HG02970 (cell line): ENCODE measurements around the gene IDH3B.
"Not testable (repeated sequence)": the region's sequence is repeated elsewhere in the genome, so short reads cannot be mapped to it uniquely, and the experiment has no call there.

ENCODE experiments used
- ATAC-seq: cut with Tn5 transposase; IDR thresholded peaks from one replicate; pipeline ENCODE4 v1.9.1; 2021; ENCODE audit warnings: mild to moderate bottlenecking, moderate library complexity, moderate number of reproducible peaks; ENCODE audit not compliant: unreplicated experiment, low FRiP score

The IDH3B gene

DNA sequence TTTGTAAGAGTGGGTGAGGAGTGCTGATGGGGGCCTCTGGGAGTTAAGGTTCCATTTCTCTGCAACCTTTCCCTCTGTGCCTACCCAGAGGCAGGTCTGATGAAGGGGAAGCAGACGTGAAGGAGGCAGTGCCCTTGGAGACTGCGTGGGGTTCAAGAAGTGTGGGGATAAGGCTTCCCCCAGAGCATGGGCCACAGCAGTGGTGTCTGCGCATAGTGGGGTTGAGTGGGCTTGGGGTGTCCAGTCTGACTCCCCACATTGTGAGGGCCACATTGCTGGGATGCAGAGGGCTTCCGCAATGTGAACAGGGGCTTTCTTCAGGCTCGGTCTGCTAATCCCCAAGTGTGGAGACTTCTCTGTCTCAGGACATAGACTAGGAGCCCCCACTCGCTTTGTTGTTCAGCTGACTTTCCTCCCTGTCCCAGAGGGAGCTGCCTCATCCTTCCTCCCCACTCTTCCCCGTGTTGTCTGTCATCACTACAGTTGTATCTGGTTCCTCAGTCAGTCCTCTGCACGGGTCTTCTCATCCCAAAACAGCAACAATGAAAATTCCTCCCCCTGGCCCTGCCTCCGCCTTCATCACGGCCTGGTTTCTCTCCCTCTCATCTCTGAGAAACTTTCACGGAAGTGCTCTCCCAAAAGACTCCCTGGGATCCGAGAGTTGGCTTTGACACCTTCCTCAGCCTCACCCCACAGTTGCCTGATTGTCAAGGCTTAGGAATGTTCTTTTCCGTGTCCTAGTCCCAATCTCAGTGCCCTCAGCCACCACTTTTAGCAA, 31.4 kb upstream of the IDH3B start:
- ATAC-seq, result no peak

DNA sequence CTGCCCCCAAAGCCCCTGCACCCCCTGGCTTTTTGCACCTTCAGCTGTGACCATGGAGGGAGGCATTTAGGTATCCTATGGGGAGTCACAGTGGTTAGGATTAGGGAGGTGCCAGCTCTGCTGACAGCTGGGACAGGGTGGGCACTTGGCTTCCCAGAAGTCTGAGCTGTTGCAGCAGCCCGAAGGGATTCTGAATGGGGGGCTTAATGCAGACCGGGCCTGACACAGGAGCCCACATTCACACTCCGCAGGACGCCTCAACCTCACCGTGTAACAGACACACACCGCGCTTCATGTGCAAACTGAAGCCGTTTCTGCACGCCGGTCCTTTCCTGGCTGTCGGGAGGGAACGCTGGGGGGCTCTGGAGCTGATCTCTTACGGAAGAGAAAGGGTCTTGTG, 30.5 kb upstream of the IDH3B start:
- ATAC-seq, result no peak

DNA sequence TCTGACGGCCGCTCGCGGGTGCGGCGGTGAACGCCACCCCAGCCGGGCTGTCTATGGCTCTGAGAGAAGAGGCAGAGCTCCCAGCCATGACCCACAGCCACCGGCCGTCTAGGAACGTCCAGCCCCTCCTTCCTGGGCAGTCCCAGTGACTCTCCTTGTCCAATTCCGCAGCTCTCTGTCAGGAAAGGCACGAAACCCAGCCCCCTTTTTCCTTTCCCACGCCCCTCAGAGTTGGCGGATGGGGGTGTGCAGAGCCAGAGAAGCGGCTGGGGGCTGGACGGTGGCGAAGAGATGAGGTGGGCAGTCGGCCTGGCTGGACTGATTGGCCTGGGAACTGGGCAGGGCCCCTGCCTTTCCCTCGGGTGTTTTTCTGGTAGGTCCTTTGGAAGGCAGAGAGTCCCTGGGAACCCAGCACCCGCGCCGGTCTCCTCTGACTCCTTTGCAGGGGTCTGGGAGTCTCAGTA, 30.0 kb upstream of the IDH3B start:
- no peak for ATAC-seq

DNA sequence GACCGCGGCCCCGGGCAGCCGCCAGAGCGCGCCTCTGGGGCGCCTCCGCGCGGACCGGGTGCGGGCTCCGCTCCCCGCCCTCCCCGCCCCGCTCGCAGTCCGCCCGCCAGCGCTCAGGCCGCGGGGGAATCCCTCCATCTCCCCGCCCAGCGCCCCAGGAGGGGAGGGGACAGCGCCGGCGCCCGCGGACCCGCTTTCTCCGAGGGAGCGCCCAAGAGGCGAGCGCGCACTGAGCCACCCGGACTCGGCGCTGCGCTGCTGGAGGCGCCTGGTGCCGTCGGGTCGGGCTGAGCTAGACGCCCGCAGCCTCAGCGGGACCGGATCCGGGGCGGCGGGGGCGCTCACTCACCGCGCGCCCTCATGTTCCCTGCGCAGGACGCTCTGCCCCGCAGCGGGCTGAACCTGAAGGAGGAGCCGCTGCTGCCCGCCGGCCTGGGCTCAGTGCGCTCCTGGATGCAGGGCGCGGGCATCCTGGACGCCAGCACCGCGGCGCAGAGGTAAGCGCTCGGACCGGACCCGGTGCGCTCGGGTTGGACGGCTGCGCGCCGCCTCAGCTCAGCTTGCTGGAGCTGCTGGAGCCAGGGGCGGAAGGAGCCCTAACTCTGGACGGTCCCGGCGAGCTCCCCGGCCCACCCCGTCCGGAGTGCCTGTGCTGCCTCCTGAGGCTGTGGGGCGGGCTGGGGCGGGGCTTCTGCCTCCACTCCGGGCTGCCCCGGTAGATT, 29.4 kb upstream of the IDH3B start:
- no peak for ATAC-seq

DNA sequence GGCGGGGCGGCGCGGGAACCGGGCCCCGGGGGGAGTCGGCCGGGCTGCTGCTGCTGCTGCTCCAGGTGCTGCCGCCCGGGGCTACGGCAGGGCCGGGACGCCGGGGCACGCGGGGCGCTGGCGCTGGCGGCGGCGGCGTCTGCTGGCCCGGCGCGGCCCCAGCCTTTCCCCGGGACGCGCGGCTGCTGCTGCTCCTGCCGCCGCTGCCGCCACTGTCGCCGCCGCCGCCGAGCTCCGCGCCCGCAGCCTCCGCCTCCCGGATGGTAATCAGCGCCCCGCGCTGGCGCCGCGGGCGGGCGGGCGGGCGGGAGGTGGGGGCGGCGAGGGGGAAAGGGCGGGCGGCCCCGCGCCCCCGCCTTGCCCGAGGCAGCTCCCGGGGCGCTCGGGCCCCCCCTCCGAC, 28.9 kb upstream of the IDH3B start:
- no peak for ATAC-seq

DNA sequence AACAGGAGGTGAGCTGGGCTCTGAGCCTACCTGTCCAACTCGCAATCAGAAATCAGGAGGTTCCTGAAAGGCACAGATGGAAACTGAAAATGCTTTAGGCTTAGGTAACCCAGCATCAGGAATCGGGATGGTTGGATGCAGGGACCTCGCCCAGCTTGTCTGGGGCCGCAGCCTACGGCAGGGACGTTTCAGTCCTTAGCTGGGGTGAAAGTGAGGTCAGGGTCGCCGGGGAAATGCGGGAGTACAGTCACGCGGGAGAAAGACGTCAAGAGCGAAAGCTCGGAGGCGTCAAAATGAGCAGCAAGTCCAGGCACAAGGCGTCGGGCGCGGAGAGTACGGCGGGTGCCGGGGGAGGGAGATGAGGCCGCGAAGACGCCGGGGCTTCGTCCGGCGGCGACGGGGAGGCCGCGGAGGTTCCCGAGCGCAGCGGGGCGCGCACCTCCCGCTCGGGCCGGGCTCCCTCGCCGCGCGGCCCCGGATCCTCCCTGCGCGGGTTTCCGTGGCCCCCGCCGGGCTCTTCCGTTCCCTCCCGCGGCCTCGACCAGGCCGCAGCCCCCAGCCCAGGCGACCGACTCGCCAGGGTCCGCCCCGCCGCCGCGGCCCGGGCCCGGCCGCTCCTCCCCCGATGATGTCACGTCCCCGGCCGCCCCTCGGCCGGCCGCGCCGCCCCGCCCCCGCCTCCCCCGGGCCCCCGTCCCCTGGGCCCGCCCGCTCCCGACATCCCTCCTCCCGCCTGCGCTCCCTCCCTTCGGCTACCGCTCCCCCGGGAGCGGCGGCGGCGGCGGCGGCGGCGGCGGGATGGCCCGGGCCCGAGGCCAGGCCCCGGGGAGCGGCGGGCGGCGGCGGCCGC, 28.2 kb upstream of the IDH3B start, which contains the start of gene EBF4:
EBF4 (plus strand) TSS at position 745 of the 850 bp plus-strand sequence. CDS start 866 bp downstream, outside the sequence.
- ATAC-seq, result no peak

DNA sequence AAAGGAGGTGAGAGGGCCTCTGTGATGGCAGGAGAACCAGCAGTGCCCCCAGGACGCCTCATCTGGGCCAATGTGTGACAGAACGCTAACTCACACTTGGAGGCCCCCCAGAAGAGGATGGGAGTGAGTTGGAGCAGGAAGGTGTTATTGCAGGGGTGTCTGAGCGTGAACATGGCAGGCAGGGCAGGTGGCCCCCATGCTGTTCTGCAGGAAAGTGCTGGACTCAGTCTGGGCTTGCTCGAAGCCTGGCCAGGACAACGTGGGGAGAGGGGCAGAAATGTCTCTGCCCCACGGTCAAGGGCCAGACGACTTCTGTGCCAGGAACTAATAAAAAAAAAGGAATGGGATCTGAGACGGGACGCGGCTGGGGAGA, 27.6 kb upstream of the IDH3B start:
- no peak for ATAC-seq

DNA sequence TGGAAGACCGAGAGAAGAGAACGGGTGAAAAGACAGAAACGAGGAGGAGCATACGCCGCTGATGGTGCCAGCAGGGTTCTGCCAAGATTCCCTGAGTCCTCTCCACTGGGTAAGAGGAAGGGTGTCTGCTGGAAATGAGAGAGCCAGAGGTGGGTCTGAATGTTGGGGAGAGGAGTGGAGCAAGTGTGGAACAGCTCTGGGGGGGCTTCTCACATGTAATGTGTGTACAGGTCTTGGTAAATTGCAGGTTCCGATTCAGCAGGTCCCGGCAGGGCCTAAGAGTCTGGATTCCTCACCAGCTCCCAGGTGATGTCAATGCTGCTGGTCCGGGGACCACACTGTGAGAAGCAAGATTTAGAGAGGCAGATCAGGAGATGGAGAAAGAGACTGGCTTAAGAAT, 27.1 kb upstream of the IDH3B start:
- ATAC-seq, result no peak

DNA sequence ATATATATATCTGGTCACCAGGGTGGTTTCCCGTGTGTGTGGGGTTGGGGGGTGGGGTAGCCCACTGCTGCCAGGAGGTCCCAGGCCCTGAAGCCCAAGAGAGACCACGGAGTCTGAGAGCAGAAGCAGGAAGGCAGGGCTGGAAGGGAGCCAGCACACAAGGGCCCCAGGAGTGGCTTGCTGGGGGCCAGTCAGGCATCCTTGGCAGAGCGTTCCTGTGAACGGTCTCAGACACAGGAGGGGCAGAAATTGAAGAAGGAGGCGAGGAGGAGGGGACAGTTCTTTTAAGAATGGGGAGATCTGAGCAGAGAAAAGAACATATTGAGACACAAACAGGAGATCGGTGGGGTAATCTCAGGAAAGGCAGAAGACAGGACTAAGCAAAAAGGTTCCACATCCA, 26.7 kb upstream of the IDH3B start:
- ATAC-seq, result no peak

DNA sequence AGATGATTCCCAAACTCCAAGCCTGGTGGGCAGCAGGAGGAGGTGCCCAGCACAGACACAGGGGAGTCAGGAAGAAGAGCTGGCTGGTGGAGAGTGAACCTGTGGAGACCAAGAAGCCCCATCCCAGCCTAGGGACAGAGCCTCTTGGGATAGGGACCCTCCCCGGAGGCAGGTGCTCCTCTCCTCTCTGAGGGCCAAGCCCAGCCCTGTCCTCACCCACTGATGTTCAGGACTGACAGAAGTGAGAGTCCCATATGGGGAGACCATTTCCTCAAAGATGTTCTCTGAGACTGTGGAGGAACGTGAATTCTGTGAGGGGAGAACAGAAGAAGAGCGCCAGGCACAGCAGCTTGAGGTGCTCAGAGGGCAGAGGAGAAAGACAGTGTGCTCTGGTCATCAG, 26.2 kb upstream of the IDH3B start:
- ATAC-seq, result no peak

DNA sequence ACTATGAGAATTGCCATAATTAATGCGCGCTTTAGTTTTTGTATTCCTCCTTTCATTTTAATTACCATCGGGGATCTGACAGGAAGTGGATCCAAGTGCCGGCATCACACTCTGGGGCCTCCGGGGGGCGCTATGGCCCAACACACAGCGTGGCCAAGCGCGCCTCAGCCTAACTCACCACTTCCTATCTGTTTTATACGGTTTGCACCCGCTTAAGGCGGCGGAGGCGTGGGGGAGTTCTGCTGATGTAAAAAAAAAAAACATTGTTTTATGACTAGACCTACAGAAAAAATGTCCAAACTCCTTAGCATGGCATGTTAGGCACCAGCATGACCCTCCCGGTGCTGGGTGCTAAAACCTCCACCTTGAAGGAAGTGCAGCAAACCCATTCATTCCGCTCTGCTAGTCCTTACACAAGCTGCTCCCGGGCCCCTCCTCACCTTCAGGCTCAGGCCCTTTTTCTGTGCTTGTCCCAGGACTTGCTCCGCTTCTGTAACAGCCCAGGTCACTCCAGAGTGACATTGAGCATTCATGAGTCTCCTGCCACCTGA, 24.1 kb upstream of the IDH3B start:
- ATAC-seq, result no peak

DNA sequence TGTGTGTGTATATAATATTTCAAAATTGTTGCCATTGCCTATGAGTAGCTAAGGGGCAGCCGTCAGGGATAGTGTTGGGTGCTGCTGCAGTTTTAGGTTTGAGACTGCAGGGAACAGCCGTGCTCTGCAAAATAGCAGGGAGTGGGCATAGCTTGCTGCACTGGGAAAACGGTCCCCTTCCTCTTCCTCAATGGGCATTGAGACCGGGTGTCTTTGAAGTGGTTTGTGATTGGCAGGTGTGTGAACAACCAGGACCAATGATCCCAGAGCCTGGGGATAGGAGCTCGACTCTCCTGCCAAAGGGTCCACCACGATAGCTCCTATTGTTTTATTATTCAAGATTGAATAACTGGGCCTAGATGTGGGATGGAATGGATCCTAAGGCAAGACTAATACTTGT, 23.5 kb upstream of the IDH3B start:
- ATAC-seq, result no peak

DNA sequence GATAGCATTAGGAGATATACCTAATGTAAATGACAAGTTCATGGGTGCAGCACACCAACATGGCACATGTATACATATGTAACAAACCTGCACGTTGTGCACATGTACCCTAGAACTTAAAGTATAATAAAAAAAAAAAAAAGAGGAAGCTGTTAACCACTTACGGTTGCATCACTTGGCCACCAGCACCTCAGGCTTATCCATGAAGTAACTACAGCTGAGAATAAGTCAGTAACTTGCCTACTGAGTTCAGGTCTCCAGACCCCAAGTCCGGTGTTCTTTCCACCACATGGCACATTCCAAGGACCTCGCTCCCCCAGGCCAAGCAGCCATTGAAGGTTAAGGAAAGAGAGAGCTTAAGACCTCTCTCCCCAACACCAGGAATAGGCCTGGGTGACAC, 20.8 kb upstream of the IDH3B start:
- ATAC-seq, result not testable (repeated sequence)

DNA sequence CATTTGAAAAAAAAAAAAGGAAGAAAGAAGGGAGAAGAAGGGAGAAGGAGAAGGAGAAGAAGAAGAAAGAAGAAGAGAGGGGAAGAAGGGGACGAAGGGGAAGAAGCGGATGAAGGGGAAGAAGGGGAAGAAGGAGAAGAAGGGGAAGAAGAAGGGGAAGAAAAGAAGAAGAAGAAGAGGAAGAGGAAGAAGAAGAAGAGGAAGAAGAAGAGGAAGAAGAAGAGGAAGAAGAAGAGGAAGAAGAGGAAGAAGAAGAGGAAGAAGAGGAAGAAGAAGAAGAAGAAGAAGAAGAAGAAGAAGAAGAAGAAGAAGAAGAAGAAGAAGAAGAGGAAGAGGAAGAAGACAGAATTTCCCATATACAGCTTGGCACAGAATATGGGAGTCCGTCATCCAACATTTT, 18.0 kb upstream of the IDH3B start:
- not testable (repeated sequence) for ATAC-seq

DNA sequence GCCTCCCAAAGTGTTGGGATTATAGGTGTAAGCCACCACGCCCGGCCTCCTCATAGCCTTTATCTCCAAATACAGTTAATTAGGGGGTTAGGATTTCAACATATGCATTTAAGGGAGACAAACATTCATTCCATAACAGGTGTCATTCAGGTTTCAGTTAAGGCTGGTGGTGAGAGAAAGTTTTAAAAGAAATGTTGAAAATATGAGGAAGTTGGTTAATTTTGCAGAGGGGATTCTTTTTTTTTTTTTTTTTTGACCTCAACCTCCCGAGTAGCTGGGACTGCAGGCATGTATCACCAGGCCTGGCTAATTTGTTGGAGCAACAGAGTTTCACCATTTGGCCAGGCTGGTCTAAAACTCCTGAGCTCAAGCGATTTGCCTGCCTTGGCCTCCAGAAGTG, 16.0 kb upstream of the IDH3B start:
- ATAC-seq, result no peak

DNA sequence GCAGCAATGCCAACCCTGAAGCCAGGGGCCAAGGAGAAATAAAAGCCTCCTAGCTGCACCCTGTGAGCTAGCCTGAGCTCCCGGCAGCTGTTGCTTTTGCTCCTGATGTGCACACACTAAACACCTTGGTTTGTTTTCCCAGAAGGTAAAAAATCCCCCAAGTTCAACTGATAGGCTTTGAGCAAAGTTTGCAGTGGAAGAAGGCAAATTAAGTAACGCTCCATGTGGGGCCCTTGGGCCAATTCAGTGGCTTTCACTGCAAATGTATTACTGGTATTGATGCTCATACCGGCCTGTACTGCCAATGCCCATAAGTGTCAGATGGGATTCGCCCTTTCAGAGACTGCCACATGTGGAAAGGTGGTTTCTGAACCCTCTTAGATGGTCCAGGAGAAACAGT, 9.4 kb upstream of the IDH3B start:
- no peak for ATAC-seq

DNA sequence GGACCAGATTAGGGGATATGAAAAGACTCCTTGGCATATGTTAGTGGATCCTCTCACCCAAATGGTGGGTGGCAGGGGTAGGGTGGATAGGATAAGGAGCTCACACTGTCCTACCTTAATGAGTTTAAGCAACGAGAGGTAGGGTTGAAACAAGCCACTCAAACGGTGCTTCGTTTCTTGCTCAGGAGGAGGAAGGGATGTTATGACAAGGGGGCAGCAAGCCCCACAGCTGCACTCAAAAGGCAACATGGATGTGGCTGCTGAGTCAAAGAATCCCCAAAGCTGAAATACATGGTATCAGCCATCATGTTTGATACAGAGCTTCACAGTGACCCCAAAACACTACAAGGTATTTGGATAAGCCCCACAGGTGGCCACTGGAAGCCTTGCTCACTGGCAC, 8.4 kb upstream of the IDH3B start:
- ATAC-seq, result no peak

DNA sequence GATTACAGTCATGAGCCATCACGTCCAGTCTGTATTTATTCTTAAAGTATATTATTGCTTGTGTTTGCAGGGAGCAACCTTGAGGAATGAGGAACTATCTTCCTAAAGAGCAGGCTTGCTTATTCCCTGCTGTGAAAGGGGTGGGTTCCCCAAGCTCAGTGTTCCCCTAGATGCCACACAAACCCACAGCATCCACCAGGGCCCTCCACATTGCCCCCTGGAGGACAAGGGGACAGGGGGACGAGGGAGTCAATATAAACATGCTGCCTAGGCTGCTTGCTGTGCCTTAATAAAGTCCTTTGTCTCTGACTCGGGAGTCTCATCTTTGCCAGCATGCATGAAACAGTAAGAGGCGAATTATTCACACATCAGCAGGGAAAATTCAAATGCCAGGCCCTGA, 8.0 kb upstream of the IDH3B start:
- no peak for ATAC-seq

DNA sequence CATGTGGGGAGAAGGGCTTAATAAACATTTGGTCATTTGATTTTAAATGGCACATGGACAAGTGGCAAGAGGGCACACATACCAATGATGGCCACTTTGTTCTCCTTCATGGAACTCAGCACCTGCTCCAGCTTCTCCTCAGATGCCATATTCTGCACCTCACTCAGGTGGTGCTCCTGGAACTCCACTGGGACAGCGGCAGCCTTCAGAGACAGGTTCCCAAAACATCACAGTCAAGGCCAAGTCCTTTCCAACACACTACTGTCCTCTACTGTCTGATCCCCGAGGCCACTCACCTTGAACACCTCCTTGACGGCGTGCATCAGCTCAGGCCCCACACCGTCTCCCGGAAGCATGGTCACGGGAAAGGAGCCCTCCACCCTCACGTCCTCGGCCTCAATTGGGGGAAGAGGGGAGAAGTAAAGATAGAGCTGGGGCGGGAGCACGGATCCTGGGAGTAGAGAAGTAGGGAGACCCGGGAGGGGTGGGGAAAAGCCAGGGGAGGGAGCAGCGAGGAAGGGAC, 591 bp downstream of the IDH3B start:
- no peak for ATAC-seq

DNA sequence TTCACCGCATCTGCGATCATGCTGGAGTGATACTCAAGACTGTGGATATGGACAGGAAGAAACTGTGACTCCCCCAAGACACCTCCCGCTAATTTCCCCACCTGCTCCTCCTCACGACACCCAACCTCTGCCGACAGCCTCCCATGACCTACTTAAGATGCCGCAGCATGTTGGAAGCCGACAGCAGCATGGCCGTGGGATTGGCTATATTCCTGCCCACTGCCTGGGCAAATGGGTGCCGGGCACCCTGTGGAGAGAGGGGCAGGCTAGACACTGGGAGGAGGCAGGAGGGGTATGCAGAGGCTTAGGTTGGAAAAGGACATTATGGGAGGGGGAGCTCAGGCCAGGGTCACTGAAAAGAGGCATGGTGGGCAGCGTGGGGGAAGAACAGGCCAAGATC, 4.5 kb downstream of the IDH3B start:
- no peak for ATAC-seq
